Neural progenitor cell (in vitro differentiated cells): ENCODE measurements around the gene FRY. TPM values are rescaled to one million over a fixed set of nuclear protein-coding genes. Genes with fewer than 3 reads are reported as not detected.

ENCODE experiments used
- DNase-seq: peaks from one replicate; pipeline ENCODE4 v3.0.0-alpha.2; 2016; ENCODE audit warnings: low spot score
- H2AFZ ChIP-seq: fragments of 200-600 bp; sonication (generic); replicated peaks from 2 replicates; pipeline ENCODE4 v1.6.1; 2016; ENCODE audit warnings: antibody characterized with exemption
- H3F3A ChIP-seq: fragments of 200-600 bp; sonication (generic); 2 replicates; pipeline ENCODE4 v1.6.1; 2016; ENCODE audit warnings: antibody characterized with exemption, low read depth
- H3K27ac ChIP-seq: fragments of 200-600 bp; sonication (generic); 2 replicates; pipeline ENCODE4 v1.5.1; 2016; ENCODE audit warnings: mild to moderate bottlenecking
- H3K27me3 ChIP-seq: fragments of 200-600 bp; sonication (generic); 2 replicates; pipeline ENCODE4 v1.6.1; 2016; ENCODE audit warnings: mild to moderate bottlenecking, moderate library complexity
- H3K36me3 ChIP-seq: fragments of 200-600 bp; sonication (generic); 2 replicates; pipeline ENCODE4 v1.5.1; 2016
- H3K4me1 ChIP-seq: fragments of 200-600 bp; sonication (generic); 2 replicates; pipeline ENCODE4 v1.6.1; 2016; ENCODE audit warnings: mixed run types
- H3K4me2 ChIP-seq: fragments of 200-600 bp; sonication (generic); 2 replicates; pipeline ENCODE4 v1.6.1; 2016
- H3K4me3 ChIP-seq: fragments of 200-600 bp; sonication (generic); 2 replicates; pipeline ENCODE4 v1.5.1; 2016
- H3K79me2 ChIP-seq: fragments of 200-600 bp; sonication (generic); 2 replicates; pipeline ENCODE4 v1.6.1; 2016; ENCODE audit warnings: low read depth
- H3K9ac ChIP-seq: fragments of 200-600 bp; sonication (generic); 2 replicates; pipeline ENCODE4 v1.6.1; 2016
- H3K9me3 ChIP-seq: fragments of 200-600 bp; sonication (generic); 2 replicates; pipeline ENCODE4 v1.5.1; 2016; ENCODE audit warnings: low read depth
- H4K20me1 ChIP-seq: fragments of 200-600 bp; sonication (generic); 2 replicates; pipeline ENCODE4 v1.6.1; 2016; ENCODE audit warnings: low read depth
- H3K27ac Mint-ChIP-seq: 3 replicates; pipeline ENCODE4 v1.8.0; 2021; ENCODE audit warnings: mixed read lengths
- H3K27me3 Mint-ChIP-seq: 2 replicates; pipeline ENCODE4 v1.8.0; 2022; ENCODE audit warnings: low read depth, mild to moderate bottlenecking, inconsistent platforms, moderate library complexity, mixed read lengths; ENCODE audit not compliant: insufficient read depth
- H3K36me3 Mint-ChIP-seq: 3 replicates; pipeline ENCODE4 v1.8.0; 2021; ENCODE audit warnings: mixed read lengths
- H3K4me1 Mint-ChIP-seq: 3 replicates; pipeline ENCODE4 v1.8.0; 2021; ENCODE audit warnings: mixed read lengths
- H3K4me3 Mint-ChIP-seq: 3 replicates; pipeline ENCODE4 v1.8.0; 2021; ENCODE audit warnings: mild to moderate bottlenecking, moderate library complexity, mixed read lengths
- H3K9me3 Mint-ChIP-seq: 3 replicates; pipeline ENCODE4 v1.8.0; 2020; ENCODE audit warnings: mixed read lengths
- EZH2 ChIP-seq: fragments of 200-600 bp; sonication (generic); IDR thresholded peaks from 2 replicates; pipeline ENCODE4 v1.6.1; 2017; ENCODE audit warnings: antibody characterized with exemption, mild to moderate bottlenecking, moderate library complexity
- EZH2phosphoT487 ChIP-seq: fragments of 200-600 bp; sonication (generic); IDR thresholded peaks from 2 replicates; pipeline ENCODE4 v1.6.1; 2017; ENCODE audit warnings: antibody characterized with exemption
- total RNA-seq: library from RNA; depleted of rRNA; stranded (reverse); fragments of >200 nt; gene quantifications from 2 replicates; pipeline ENCODE4 v1.2.3, GENCODE V29; 2015; ENCODE audit warnings: low replicate concordance
- TF ChIP-seq, protein P1 (sequence below): fragments of 200-600 bp; sonication (generic); IDR thresholded peaks from 2 replicates; pipeline ENCODE4 v1.5.1; 2017; ENCODE audit warnings: antibody characterized with exemption, mild to moderate bottlenecking

The FRY gene
- total RNA-seq, 1 donor from 2014 or later = 12.6 TPM

DNA sequence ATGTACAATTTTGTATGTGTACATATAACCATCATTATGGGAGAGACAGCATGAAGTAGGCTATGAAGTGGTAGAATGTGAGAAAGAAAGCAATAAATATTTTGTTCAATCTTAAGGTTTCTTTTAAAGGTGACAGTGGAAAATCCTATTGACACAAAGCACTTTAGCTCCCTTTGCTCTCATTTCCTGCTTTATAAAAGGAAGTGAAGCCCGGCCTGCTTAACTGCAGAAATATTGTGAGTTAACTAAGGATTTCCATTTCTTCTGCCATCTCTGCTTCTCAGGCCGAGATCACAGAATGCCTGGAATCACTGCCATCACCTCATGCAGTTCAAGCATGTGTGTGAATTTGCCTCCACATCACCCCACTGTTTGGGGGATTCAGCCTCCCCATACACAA, 83.5 kb downstream of the FRY start:
- Histone ChIP-seq H3K9ac (no peak overlapping the region), H3K4me1 (no peaks in the 10 kb centered on the region), H3K9me3 (no peaks in the 10 kb centered on the region), H3K27ac (no peak overlapping the region), H3K4me2 (no peak overlapping the region), H3K79me2 (no peaks in the 10 kb centered on the region), H2AFZ (no peak overlapping the region), H3K27me3 (no peaks in the 10 kb centered on the region), H3K4me3 (no peak overlapping the region), H3F3A (no peaks in the 10 kb centered on the region), H3K36me3 (no peaks in the 10 kb centered on the region), H4K20me1 (no peaks in the 10 kb centered on the region)
- H3K4me3 Mint-ChIP-seq = no peak overlapping the region
- no peaks in the 10 kb centered on the region for H3K9me3 Mint-ChIP-seq
- TF ChIP-seq EZH2 (no peak), EZH2phosphoT487 (no peak)
- TF ChIP-seq, protein P1, sequence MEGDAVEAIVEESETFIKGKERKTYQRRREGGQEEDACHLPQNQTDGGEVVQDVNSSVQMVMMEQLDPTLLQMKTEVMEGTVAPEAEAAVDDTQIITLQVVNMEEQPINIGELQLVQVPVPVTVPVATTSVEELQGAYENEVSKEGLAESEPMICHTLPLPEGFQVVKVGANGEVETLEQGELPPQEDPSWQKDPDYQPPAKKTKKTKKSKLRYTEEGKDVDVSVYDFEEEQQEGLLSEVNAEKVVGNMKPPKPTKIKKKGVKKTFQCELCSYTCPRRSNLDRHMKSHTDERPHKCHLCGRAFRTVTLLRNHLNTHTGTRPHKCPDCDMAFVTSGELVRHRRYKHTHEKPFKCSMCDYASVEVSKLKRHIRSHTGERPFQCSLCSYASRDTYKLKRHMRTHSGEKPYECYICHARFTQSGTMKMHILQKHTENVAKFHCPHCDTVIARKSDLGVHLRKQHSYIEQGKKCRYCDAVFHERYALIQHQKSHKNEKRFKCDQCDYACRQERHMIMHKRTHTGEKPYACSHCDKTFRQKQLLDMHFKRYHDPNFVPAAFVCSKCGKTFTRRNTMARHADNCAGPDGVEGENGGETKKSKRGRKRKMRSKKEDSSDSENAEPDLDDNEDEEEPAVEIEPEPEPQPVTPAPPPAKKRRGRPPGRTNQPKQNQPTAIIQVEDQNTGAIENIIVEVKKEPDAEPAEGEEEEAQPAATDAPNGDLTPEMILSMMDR = no peak
- DNase-seq = no peak
- H3K27ac Mint-ChIP-seq = no peak overlapping the region
- no peaks in the 10 kb centered on the region for H3K36me3 Mint-ChIP-seq
- H3K27me3 Mint-ChIP-seq = no peaks in the 10 kb centered on the region
- no peaks in the 10 kb centered on the region for H3K4me1 Mint-ChIP-seq

DNA sequence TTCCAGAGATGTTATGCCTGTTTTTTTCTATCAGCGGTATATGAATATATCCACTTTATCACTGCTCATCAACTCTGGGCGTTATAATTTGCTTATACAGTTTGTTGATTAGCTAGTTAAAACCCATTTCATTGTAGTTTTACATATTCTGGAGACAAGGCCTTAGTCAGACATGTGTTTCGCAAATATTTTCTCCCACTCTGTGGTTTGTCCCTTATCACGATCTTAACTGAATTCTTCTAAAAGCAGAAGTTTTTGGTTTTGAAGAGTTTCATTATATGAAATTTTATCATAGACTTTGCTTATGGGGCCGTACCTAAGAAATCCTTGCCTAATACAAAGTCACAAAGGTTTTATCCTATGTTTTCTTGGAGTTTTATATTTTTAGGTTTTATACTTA, 84.6 kb downstream of the FRY start:
- no peaks in the 10 kb centered on the region for H4K20me1 ChIP-seq
- H3F3A ChIP-seq = no peaks in the 10 kb centered on the region
- no peak overlapping the region for H2AFZ ChIP-seq
- H3K9me3 Mint-ChIP-seq = no peaks in the 10 kb centered on the region
- no peaks in the 10 kb centered on the region for H3K36me3 Mint-ChIP-seq
- no peak for DNase-seq
- no peaks in the 10 kb centered on the region for H3K9me3 ChIP-seq
- H3K36me3 ChIP-seq = no peaks in the 10 kb centered on the region
- no peaks in the 10 kb centered on the region for H3K27me3 ChIP-seq
- H3K4me1 ChIP-seq = no peaks in the 10 kb centered on the region
- H3K79me2 ChIP-seq = no peaks in the 10 kb centered on the region
- H3K27me3 Mint-ChIP-seq = no peaks in the 10 kb centered on the region
- no peaks in the 10 kb centered on the region for H3K4me1 Mint-ChIP-seq
- H3K4me2 ChIP-seq = no peak overlapping the region
- TF ChIP-seq, protein P1 = no peak
- TF ChIP-seq EZH2 (no peak), EZH2phosphoT487 (no peak)
- H3K9ac ChIP-seq = no peak overlapping the region
- H3K27ac ChIP-seq = no peak overlapping the region
- no peak overlapping the region for H3K4me3 ChIP-seq
- H3K27ac Mint-ChIP-seq = no peak overlapping the region
- no peak overlapping the region for H3K4me3 Mint-ChIP-seq

DNA sequence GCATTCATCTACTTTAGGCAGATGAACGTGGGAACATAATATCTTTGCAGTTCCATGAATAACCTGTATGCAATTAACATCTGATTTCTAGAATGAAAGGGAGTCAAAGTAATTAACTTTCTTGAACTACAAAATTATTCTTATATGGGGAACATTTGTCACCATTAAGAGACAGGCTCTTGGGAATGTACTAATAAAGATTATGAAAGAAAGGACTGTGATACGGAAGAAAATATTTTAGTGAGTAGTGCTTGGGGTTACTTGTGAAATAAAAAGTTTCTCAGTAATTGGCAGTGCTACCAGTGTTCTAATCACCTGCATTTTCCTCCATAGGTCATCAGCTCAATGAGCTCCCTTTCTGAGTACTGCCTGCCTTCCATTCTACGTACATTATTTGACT, 85.4 kb downstream of the FRY start:
- Histone ChIP-seq H3K9me3 (no peaks in the 10 kb centered on the region), H3K79me2 (no peaks in the 10 kb centered on the region), H3F3A (no peaks in the 10 kb centered on the region), H3K4me1 (no peaks in the 10 kb centered on the region), H3K4me3 (no peak overlapping the region), H3K27me3 (no peaks in the 10 kb centered on the region), H3K36me3 (no peaks in the 10 kb centered on the region), H4K20me1 (no peaks in the 10 kb centered on the region), H3K9ac (no peak overlapping the region), H2AFZ (no peak overlapping the region), H3K27ac (no peak overlapping the region), H3K4me2 (no peak overlapping the region)
- no peaks in the 10 kb centered on the region for H3K27me3 Mint-ChIP-seq
- TF ChIP-seq EZH2phosphoT487 (no peak), EZH2 (no peak)
- TF ChIP-seq, protein P1 = no peak
- no peaks in the 10 kb centered on the region for H3K36me3 Mint-ChIP-seq
- no peak for DNase-seq
- H3K27ac Mint-ChIP-seq = no peak overlapping the region
- H3K4me1 Mint-ChIP-seq = no peaks in the 10 kb centered on the region
- peaks cover 5% of the 10 kb centered on the region for H3K9me3 Mint-ChIP-seq
- no peak overlapping the region for H3K4me3 Mint-ChIP-seq

DNA sequence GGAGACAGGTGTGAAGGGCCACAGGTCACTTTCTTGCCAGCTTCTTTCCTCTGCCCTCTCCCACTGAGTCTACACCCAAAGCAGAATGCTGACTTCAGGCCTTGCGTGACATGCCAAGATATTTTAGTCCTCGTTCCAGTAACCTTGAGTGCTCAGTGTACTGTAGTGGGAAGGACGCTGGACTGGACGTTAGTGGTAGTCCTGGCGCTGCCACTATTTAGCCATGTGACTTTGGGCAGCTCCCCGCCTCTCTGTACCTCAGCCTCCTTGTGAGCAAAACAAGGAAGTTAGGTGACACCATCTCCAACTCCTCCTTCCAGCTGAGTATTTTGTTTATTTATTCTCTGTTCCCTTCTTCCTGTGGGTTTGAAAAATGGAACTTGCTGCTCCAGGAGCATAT, 86.1 kb downstream of the FRY start:
- no peaks in the 10 kb centered on the region for H3K79me2 ChIP-seq
- no peaks in the 10 kb centered on the region for H3K9me3 ChIP-seq
- H3K36me3 ChIP-seq = no peaks in the 10 kb centered on the region
- DNase-seq = no peak
- H3K27ac Mint-ChIP-seq = no peak overlapping the region
- no peak overlapping the region for H3K27ac ChIP-seq
- no peak overlapping the region for H3K9ac ChIP-seq
- peaks cover 1% of the 10 kb centered on the region for H3K27me3 Mint-ChIP-seq
- H2AFZ ChIP-seq = no peak overlapping the region
- no peak overlapping the region for H3K4me2 ChIP-seq
- H3K4me3 ChIP-seq = no peak overlapping the region
- TF ChIP-seq EZH2phosphoT487 (no peak), EZH2 (no peak)
- TF ChIP-seq, protein P1 = no peak
- H3K4me1 ChIP-seq = no peaks in the 10 kb centered on the region
- H3K4me1 Mint-ChIP-seq = no peaks in the 10 kb centered on the region
- no peaks in the 10 kb centered on the region for H4K20me1 ChIP-seq
- H3F3A ChIP-seq = no peaks in the 10 kb centered on the region
- H3K4me3 Mint-ChIP-seq = no peak overlapping the region
- peaks cover 9% of the 10 kb centered on the region for H3K9me3 Mint-ChIP-seq
- H3K27me3 ChIP-seq = no peaks in the 10 kb centered on the region
- H3K36me3 Mint-ChIP-seq = no peaks in the 10 kb centered on the region
